HL-60 (cell line): ENCODE results near the gene DNAAF5.

Source experiments
- DNase-seq, 2 experiments: peaks; one replicate each; pipeline ENCODE4 v3.0.0-alpha.2; 2010 to 2020; ENCODE audit warnings: low read depth in 1 of 2, low spot score in 1 of 2
- H3K27ac ChIP-seq: fragments of 250-450 bp; sonication (Bioruptor Pico); replicated peaks from 2 replicates; pipeline ENCODE4 v1.5.1; 2020; ENCODE audit warnings: mild to moderate bottlenecking, moderate library complexity
- H3K27me3 ChIP-seq: fragments of 250-450 bp; sonication (Bioruptor Pico); 2 replicates; pipeline ENCODE4 v1.5.1; 2021; ENCODE audit warnings: mild to moderate bottlenecking, moderate library complexity; ENCODE audit not compliant: insufficient read depth, poor library complexity, severe bottlenecking
- H3K4me3 ChIP-seq: replicated peaks from 2 replicates; pipeline ENCODE4 v1.5.1; 2011; ENCODE audit warnings: mild to moderate bottlenecking, control low read depth, low read length; ENCODE audit not compliant: insufficient read depth
- CTCF ChIP-seq: IDR thresholded peaks from one replicate; pipeline ENCODE4 v1.5.1; 2011; ENCODE audit warnings: low read length, control low read depth, inconsistent platforms; ENCODE audit not compliant: insufficient read depth
- GABPA ChIP-seq: IDR thresholded peaks from 2 replicates; pipeline ENCODE4 v1.6.1; 2012; ENCODE audit warnings: low read depth
- POLR2AphosphoS5 ChIP-seq: IDR thresholded peaks from 2 replicates; pipeline ENCODE4 v1.6.1; 2012; ENCODE audit warnings: low read depth
- REST ChIP-seq: IDR thresholded peaks from 2 replicates; pipeline ENCODE4 v1.6.1; 2012; ENCODE audit warnings: low read depth; ENCODE audit not compliant: insufficient replicate concordance
- SPI1 ChIP-seq: IDR thresholded peaks from 2 replicates; pipeline ENCODE4 v1.6.1; 2012; ENCODE audit warnings: low read depth, mild to moderate bottlenecking, borderline replicate concordance

Gene DNAAF5

GRCh38 chr7:754531-755412 lies 28.3 kb downstream of the DNAAF5 start:
- no peak overlapping the region for H3K4me3 ChIP-seq
- H3K27me3 ChIP-seq, result no peaks in the 10 kb centered on the region
- no peak for DNase-seq

GRCh38 chr7:755413-755805 lies 28.9 kb downstream of the DNAAF5 start:
- no peak for DNase-seq
- TF ChIP-seq SPI1, result no peak
- TF ChIP-seq REST, result no peak
- TF ChIP-seq GABPA, result no peak
- no peaks in the 10 kb centered on the region for H3K27me3 ChIP-seq
- no peak overlapping the region for H3K4me3 ChIP-seq
- no peak overlapping the region for H3K27ac ChIP-seq

More at GRCh38 chr7:754531-755412, 28.3 kb downstream of the DNAAF5 start:
- H3K27ac ChIP-seq, result no peak overlapping the region
- TF ChIP-seq GABPA (no peak), SPI1 (no peak), REST (no peak), CTCF (no peak), POLR2AphosphoS5 (no peak)

- DNase-seq, result no peak
- H3K27me3 ChIP-seq, result no peaks in the 10 kb centered on the region
- H3K27ac ChIP-seq, result no peak overlapping the region
- TF ChIP-seq POLR2AphosphoS5 (no peak), GABPA (no peak), CTCF (no peak), REST (no peak), SPI1 (no peak)
- no peak overlapping the region for H3K4me3 ChIP-seq
These were observed 29.9 kb downstream of the DNAAF5 start for GRCh38 chr7:756231-756927.
